Measurements from ENCODE around the gene IL4R. TPM values are rescaled to one million over a fixed set of nuclear protein-coding genes. Genes with fewer than 3 reads are reported as not detected.
"Not testable (repeated sequence)": the region's sequence is repeated elsewhere in the genome, so short reads cannot be mapped to it uniquely, and the experiment has no call there.

The IL4R gene
- total RNA-seq, 1 donor from 2014 or later, result 64.1 TPM

GRCh38 chr16:27326251-27326650 lies 12.5 kb downstream of the IL4R start:
- Histone ChIP-seq H3K27ac (peak overlapping the region; percentile 93), H3K4me1 (peaks cover 97% of the 10 kb centered on the region), H3K4me3 (no peak overlapping the region), H3K36me3 (no peaks in the 10 kb centered on the region), H3K9me3 (no peaks in the 10 kb centered on the region), H3K27me3 (no peaks in the 10 kb centered on the region)
- intact Hi-C loops (cut with DNase I), result loop anchor here (5.0 kb wide), 1 partner anchor 84 kb away; no protein-coding TSS in a partner anchor
- no peak for DNase-seq (ENCODE audit: extremely low spot score in 2 of 2)
- no peak for TF ChIP-seq POLR2AphosphoS5 (IDR thresholded peaks at IDR 0.05; ENCODE audit: insufficient read depth in 1 of 2, low read depth in 1 of 2)
- TF ChIP-seq CTCF (IDR thresholded peaks at IDR 0.05), result no peak
- TF ChIP-seq POLR2A (IDR thresholded peaks at IDR 0.05), result no peak

GRCh38 chr16:27326738-27327585 lies 13.2 kb downstream of the IL4R start:
- no peaks in the 10 kb centered on the region for H3K9me3 ChIP-seq
- peaks cover 97% of the 10 kb centered on the region for H3K4me1 ChIP-seq
- no peaks in the 10 kb centered on the region for H3K27me3 ChIP-seq
- H3K36me3 ChIP-seq, result peaks cover 0 to under 1% of the 10 kb centered on the region in 2 donors
- TF ChIP-seq CTCF (IDR thresholded peaks at IDR 0.05), result no peak
- peak; percentile 80 to 87 for TF ChIP-seq POLR2AphosphoS5 (IDR thresholded peaks at IDR 0.05; ENCODE audit: insufficient read depth in 1 of 2, low read depth in 1 of 2)
- DNase-seq (ENCODE audit: extremely low spot score in 2 of 2), result peak in 1 of 2 donors; percentile 96
- H3K4me3 ChIP-seq, result peak overlapping the region; percentile 8 to 9
- H3K27ac ChIP-seq, result peak overlapping the region; percentile 93
- intact Hi-C loops (cut with DNase I), result loop anchor here (5.0 kb wide), 1 partner anchor 85 kb away; no protein-coding TSS in a partner anchor

- peak overlapping the region; percentile 93 for H3K27ac ChIP-seq
- no peaks in the 10 kb centered on the region for H3K27me3 ChIP-seq
- H3K36me3 ChIP-seq, result peaks cover 0 to 4% of the 10 kb centered on the region in 2 donors
- DNase-seq (ENCODE audit: extremely low spot score in 2 of 2), result no peak
- intact Hi-C loops (cut with DNase I), result loop anchor here (5.0 kb wide), 1 partner anchor 85 kb away; no protein-coding TSS in a partner anchor
- no peaks in the 10 kb centered on the region for H3K9me3 ChIP-seq
- peaks cover 92% of the 10 kb centered on the region for H3K4me1 ChIP-seq
- H3K4me3 ChIP-seq, result no peak overlapping the region
- TF ChIP-seq POLR2A (IDR thresholded peaks at IDR 0.05), result no peak
- no peak for TF ChIP-seq CTCF (IDR thresholded peaks at IDR 0.05)
- TF ChIP-seq POLR2AphosphoS5 (IDR thresholded peaks at IDR 0.05; ENCODE audit: insufficient read depth in 1 of 2, low read depth in 1 of 2), result no peak
Measured at GRCh38 chr16:27327586-27327915, 13.8 kb downstream of the IL4R start.

- Histone ChIP-seq H3K4me3 (no peak overlapping the region), H3K4me1 (peaks cover 79% of the 10 kb centered on the region), H3K27ac (peak overlapping the region; percentile 93), H3K27me3 (no peaks in the 10 kb centered on the region), H3K36me3 (peaks cover 0 to 13% of the 10 kb centered on the region in 2 donors), H3K9me3 (no peaks in the 10 kb centered on the region)
- no peak for DNase-seq (ENCODE audit: extremely low spot score in 2 of 2)
- TF ChIP-seq POLR2AphosphoS5 (IDR thresholded peaks at IDR 0.05; ENCODE audit: insufficient read depth in 1 of 2, low read depth in 1 of 2) (no peak), CTCF (IDR thresholded peaks at IDR 0.05) (no peak), POLR2A (IDR thresholded peaks at IDR 0.05) (no peak)
- intact Hi-C loops (cut with DNase I), result loop anchor here (5.0 kb wide), 1 partner anchor 87 kb away; no protein-coding TSS in a partner anchor
Measured at GRCh38 chr16:27328937-27329336, 15.2 kb downstream of the IL4R start.

- H3K9me3 ChIP-seq; H3K4me3 ChIP-seq; DNase-seq (ENCODE audit: extremely low spot score in 2 of 2); H3K27me3 ChIP-seq: not testable (repeated sequence)
- H3K36me3 ChIP-seq, result peaks cover 0 to 18% of the 10 kb centered on the region in 2 donors
- H3K27ac ChIP-seq, result peak overlapping the region; percentile 93
- H3K4me1 ChIP-seq, result peaks cover 77% of the 10 kb centered on the region
- intact Hi-C loops (cut with DNase I), result loop anchor here (5.0 kb wide), 1 partner anchor 87 kb away; no protein-coding TSS in a partner anchor
Measured at GRCh38 chr16:27329376-27330079, 15.8 kb downstream of the IL4R start.
